Mucosa of stomach (tissue), 1 donor: ENCODE data around the gene SOX14.

Experiments
- H3K27me3 ChIP-seq: one replicate; pipeline ENCODE4 v1.7.0; 2013; ENCODE audit warnings: mild to moderate bottlenecking, low read length; ENCODE audit not compliant: control insufficient read depth, insufficient read depth
- H3K36me3 ChIP-seq: one replicate; pipeline ENCODE4 v1.7.0; 2013; ENCODE audit warnings: low read length; ENCODE audit not compliant: control insufficient read depth, insufficient read depth
- H3K4me1 ChIP-seq: one replicate; pipeline ENCODE4 v1.7.0; 2013; ENCODE audit warnings: mild to moderate bottlenecking, low read length; ENCODE audit not compliant: control insufficient read depth, insufficient read depth
- H3K4me3 ChIP-seq: one replicate; pipeline ENCODE4 v1.7.0; 2013; ENCODE audit warnings: low read length
- H3K9ac ChIP-seq: one replicate; pipeline ENCODE4 v1.7.0; 2013; ENCODE audit warnings: mild to moderate bottlenecking, low read length, moderate library complexity
- H3K9me3 ChIP-seq: one replicate; pipeline ENCODE4 v1.7.0; 2013; ENCODE audit warnings: mild to moderate bottlenecking, low read length, moderate library complexity; ENCODE audit not compliant: control insufficient read depth
- donor health status: Pancreatic carcinoma.

The SOX14 gene

GRCh38 chr3:137809509-137809908 lies 45.4 kb downstream of the SOX14 start:
- no peaks in the 10 kb centered on the region for H3K9me3 ChIP-seq
- H3K4me3 ChIP-seq: no peak overlapping the region
- H3K9ac ChIP-seq: no peak overlapping the region
- H3K4me1 ChIP-seq: no peaks in the 10 kb centered on the region
- no peaks in the 10 kb centered on the region for H3K27me3 ChIP-seq
- H3K36me3 ChIP-seq: no peaks in the 10 kb centered on the region

DNA sequence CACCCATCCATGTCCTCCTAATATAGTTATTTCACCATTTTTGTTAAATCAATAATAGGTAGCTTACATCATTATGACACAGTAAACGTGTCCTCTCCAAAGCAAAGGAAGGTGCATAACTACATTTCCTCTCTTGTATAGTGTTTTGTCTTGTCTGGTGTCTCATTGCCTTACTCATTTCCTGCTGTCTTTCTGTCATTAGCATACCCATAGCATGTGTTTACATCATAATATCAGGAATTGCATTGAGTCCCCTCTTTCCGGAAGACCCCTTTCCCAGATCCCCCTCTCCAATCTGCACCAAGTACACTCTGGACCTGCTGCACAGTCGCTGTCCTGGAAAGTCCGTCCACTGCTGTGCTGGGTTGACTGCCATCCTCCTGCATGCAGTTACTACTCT lies 47.9 kb downstream of the SOX14 start:
- H3K4me1 ChIP-seq: no peaks in the 10 kb centered on the region
- H3K9ac ChIP-seq: no peak overlapping the region
- no peaks in the 10 kb centered on the region for H3K36me3 ChIP-seq
- H3K9me3 ChIP-seq: no peaks in the 10 kb centered on the region
- H3K27me3 ChIP-seq: no peaks in the 10 kb centered on the region
- no peak overlapping the region for H3K4me3 ChIP-seq

GRCh38 chr3:137815251-137815650 lies 51.1 kb downstream of the SOX14 start:
- Histone ChIP-seq H3K9me3 (no peaks in the 10 kb centered on the region), H3K36me3 (no peaks in the 10 kb centered on the region), H3K9ac (no peak overlapping the region), H3K4me3 (no peak overlapping the region), H3K27me3 (no peaks in the 10 kb centered on the region), H3K4me1 (no peaks in the 10 kb centered on the region)
